Activated naive CD4-positive, alpha-beta T cell treated with anti-CD3 and anti-CD28 coated beads, Interleukin-2, amount 50 U/mL, for 24 hours (primary cell): Measurements from ENCODE around the gene BLNK.
A peak's percentile ranks its signal among the peaks of the same experiment; 100 is the strongest.

Experiments used
- H3K27ac Mint-ChIP-seq: one replicate; pipeline ENCODE4 v1.8.0; 2021; ENCODE audit warnings: mild to moderate bottlenecking, mixed read lengths
- H3K27me3 Mint-ChIP-seq: one replicate; pipeline ENCODE4 v1.8.0; 2021; ENCODE audit warnings: mixed read lengths
- H3K36me3 Mint-ChIP-seq: one replicate; pipeline ENCODE4 v1.8.0; 2021; ENCODE audit warnings: mixed read lengths
- H3K4me1 Mint-ChIP-seq: one replicate; pipeline ENCODE4 v1.8.0; 2021; ENCODE audit warnings: mixed read lengths
- H3K4me3 Mint-ChIP-seq: one replicate; pipeline ENCODE4 v1.8.0; 2021; ENCODE audit warnings: mild to moderate bottlenecking, mixed read lengths
- H3K9me3 Mint-ChIP-seq: one replicate; pipeline ENCODE4 v1.8.0; 2021; ENCODE audit warnings: mixed read lengths

The BLNK gene

DNA sequence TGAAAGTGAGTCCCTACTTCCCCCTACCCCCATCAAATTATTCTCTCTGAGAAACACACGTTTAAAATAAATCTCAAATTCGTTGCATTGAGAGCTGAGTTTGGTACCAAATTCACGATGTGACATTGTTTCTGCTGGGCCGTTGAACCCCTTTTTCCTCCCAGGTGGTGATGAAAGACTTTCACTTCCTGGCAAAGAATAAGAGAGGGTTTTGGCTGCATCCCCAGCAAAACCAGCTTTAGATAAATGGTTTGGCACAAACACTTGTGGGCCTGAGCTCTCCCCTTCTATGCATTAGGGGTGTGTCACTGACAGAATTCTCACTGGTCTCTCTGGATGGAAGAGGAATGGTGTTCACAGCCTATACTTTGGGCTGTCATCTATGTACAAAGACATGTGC lies 24.1 kb upstream of the BLNK start:
- H3K4me3 Mint-ChIP-seq = no peak overlapping the region
- H3K27ac Mint-ChIP-seq = peak overlapping the region; percentile 48

DNA sequence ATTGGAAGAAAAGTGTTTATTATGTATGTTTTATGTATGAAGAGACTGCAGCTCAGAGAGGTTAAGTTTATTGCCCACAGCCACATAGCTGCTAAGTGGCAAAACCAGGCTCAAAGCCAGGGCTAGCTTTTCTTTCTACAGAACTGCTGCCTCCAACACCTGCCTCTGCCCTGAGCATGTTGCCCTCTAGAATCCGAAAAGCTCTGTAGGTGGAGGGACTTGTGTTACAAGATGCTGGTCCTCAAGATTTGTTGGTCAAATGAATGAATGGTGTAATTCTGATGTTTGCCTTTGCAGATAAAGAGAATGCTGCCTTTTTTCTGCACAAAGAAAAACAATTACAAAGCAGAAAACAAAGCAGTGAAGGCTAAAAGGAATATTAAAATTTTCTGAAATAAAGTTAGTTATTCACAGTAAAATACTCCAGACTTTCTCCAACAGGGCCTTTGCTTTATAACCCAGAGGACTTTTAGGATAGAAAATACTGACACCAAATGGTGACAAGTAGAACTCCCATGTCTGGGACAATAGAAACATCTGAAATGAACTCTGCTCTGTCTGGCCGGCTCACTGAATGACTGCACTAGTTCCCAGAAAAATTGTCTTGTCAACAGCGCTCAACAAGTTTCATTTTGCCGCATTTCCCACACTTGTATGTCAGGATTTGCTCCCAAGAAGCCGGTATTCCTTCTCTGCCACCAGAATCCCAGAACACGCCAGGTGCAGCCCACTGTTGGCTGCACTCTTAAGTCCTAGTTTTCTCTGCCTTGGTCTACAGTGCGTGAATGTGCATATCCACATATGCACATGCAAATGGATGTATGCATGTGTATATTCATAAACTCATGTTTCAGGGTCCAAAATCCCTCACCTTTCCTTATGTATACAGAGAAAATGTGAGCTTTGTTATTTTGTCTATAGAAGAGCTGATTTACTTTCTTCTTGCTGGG lies 21.9 kb upstream of the BLNK start:
- no peak overlapping the region for H3K27ac Mint-ChIP-seq
- no peaks in the 10 kb centered on the region for H3K9me3 Mint-ChIP-seq
- H3K27me3 Mint-ChIP-seq = no peaks in the 10 kb centered on the region
- peaks cover 45% of the 10 kb centered on the region for H3K4me1 Mint-ChIP-seq
- no peak overlapping the region for H3K4me3 Mint-ChIP-seq
- no peaks in the 10 kb centered on the region for H3K36me3 Mint-ChIP-seq

More for the DNA sequence above, 24.1 kb upstream of the BLNK start:
- Mint-ChIP-seq H3K9me3 (no peaks in the 10 kb centered on the region), H3K36me3 (no peaks in the 10 kb centered on the region), H3K4me1 (peaks cover 63% of the 10 kb centered on the region), H3K27me3 (no peaks in the 10 kb centered on the region)

DNA sequence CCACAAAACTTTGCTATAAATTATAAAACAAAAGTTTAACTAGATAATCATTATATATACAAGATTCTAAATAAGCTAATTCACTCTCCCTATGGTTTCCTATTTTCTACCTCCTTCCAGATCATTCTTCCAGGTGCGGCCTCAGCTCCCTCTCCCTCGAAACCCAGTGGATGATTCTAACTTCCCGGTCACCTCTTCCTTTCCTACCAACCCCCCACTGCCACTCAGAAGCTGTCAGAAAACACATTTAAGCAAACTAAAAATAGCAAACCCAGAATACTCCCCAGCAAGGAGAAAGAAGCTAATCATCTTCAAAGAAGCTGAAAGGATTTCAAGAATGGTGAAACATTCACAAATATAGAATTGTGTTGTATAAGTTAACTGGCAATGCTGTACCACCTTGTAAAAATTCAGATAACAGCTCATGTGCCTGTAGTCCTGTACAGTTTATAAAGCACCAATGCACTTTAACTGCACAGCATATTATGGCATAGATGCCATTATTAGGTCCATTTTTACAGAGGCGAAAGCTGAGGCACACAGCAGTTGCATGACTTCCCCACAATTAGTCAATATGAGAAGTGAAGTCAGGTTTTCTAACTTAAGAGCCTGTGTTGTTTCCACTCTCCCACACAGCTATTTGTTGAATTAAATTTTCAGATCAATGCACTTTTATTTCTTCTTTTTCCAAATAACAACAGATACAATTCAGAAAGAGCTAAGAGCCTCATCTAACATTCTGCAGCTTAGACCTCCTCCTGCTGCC lies 19.2 kb upstream of the BLNK start:
- H3K27ac Mint-ChIP-seq = no peak overlapping the region
- no peak overlapping the region for H3K4me3 Mint-ChIP-seq
- peaks cover 33% of the 10 kb centered on the region for H3K4me1 Mint-ChIP-seq
- H3K9me3 Mint-ChIP-seq = no peaks in the 10 kb centered on the region
- no peaks in the 10 kb centered on the region for H3K27me3 Mint-ChIP-seq
- no peaks in the 10 kb centered on the region for H3K36me3 Mint-ChIP-seq

DNA sequence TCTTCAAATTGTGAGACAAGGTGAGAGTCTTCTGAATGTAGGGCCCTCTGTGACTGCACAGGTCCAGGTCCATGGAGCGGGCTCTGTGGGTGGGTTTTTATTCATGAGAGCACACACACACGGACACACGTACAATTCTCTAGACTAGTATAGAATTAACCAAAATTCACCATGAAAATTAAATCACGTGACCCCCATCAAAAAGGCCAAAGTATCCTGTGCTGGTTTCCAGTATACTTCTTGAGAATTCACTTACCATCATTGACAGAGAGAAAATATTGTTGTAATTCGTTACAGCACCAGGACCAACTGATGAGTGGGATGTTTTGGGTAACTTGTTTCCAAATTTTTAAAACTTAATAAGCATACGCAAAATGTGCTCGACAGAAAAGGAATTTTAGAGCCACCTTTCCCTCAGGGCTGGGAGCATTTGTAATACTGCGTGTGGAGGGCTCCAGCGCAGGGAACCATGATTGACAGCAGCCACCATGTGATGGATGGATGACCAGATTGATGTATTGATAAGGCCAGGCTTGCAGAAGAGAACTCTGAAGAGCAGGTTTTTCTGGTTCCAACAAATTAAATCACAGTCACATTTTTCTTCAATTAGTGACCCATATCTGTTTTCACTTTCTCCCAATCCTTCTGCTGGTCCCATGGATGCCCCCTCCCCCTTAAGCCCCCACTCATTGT lies 18.0 kb upstream of the BLNK start:
- Mint-ChIP-seq H3K27ac (no peak overlapping the region), H3K4me3 (no peak overlapping the region), H3K36me3 (no peaks in the 10 kb centered on the region), H3K4me1 (peaks cover 25% of the 10 kb centered on the region), H3K27me3 (no peaks in the 10 kb centered on the region), H3K9me3 (no peaks in the 10 kb centered on the region)

DNA sequence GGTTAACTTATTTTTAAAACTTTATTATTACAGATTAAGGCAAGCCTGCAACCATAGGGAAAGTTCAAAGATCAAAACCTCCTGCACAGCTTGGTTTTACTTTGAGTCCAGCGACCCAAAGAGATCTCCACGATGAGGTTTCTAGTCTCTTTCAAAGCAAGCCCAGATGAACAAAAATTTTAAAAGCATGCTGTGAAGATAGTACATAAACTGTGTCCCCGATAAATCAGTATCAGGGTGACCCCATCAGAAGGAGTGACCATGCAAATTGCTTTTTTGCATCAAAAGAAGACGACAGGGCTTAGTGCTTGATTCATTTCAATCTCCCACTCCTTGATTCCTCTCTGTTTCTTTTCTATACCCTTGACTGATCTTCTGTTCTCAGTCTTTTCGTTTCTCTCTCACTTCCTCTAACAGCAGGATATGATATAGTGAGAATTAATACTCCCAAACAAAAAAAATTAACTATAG lies 16.8 kb upstream of the BLNK start:
- no peaks in the 10 kb centered on the region for H3K27me3 Mint-ChIP-seq

DNA sequence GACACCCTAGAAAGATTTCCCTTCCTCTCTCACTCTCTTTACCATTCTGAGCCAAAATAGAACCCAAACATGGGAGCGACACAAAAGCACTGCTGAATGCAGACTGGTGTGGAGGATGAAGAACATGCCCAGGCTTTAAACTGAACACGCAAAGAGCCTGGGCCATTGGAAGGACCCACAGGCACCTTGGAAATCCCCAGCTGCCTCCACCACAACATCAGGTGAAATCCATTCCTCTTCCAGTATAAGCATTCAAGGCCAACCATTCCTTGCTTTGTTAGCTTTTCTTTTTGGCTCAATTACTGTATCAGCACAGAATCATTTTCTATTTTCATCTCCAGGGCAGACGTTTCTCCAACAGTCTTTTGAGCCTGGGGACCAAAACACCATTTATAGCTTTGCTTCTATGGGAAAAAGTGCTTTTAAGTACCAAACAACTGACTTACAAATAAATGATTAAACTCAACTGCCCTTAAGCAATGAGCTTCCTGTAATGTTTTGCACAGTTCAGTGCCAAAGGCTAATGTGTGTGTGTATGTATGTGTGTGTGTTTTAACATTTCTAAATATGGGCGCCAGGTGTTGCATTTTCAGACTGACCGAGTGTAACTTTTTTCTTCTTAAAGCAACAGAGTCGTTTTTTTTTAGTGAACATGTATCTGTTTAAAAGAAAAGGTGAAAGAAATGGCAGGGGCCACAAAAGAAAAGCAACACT lies 16.2 kb upstream of the BLNK start:
- Mint-ChIP-seq H3K27me3 (no peaks in the 10 kb centered on the region), H3K27ac (peak overlapping the region; percentile 26), H3K36me3 (no peaks in the 10 kb centered on the region), H3K9me3 (no peaks in the 10 kb centered on the region), H3K4me1 (peaks cover 21% of the 10 kb centered on the region), H3K4me3 (peak overlapping the region; percentile 47)

More for the DNA sequence above, 16.8 kb upstream of the BLNK start:
- Mint-ChIP-seq H3K36me3 (no peaks in the 10 kb centered on the region), H3K4me3 (peak overlapping the region; percentile 47), H3K4me1 (peaks cover 21% of the 10 kb centered on the region), H3K9me3 (no peaks in the 10 kb centered on the region), H3K27ac (no peak overlapping the region)

DNA sequence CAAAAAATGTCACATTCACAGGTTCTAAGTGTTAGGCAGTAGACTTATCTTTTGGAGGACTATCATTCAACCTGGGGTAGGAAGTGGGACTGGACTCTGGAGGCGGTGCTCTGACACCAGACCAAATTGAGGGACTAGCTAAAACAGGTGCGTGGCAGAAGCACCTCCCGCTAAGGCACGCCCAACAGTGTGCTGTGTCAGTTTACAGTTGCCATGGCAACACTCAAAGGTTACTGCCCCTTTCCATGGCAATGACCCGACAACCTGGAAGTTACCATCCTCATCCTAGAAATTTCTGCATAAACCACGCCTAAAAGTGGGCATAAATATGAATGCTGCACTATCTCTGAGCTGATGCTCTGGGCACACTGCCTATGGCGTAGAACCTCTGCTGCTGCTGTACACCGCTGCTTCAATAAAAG lies 14.0 kb upstream of the BLNK start:
- Mint-ChIP-seq H3K36me3 (no peaks in the 10 kb centered on the region), H3K4me1 (peaks cover 18% of the 10 kb centered on the region), H3K4me3 (no peak overlapping the region), H3K27ac (no peak overlapping the region), H3K27me3 (no peaks in the 10 kb centered on the region), H3K9me3 (no peaks in the 10 kb centered on the region)

DNA sequence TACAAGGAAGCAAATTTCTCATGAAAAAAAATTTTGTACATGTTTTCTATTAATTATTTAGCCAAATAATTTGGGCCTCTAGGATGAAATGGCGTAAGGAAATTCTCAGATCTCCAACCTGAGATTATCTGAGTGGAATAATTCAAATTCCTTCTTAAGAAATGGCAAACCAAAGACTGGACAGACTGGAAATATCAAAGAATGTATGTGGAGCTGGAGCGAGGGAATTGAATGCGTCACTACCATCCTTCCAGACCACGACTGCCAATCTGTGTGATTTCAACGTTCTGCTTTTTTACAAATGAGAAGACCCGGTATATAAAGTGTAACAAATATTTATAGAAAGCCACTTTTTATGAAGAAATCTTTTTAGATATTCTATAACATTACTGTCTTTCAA lies 12.4 kb upstream of the BLNK start:
- Mint-ChIP-seq H3K27ac (no peak overlapping the region), H3K4me1 (peaks cover 18% of the 10 kb centered on the region), H3K36me3 (no peaks in the 10 kb centered on the region), H3K9me3 (no peaks in the 10 kb centered on the region), H3K4me3 (no peak overlapping the region), H3K27me3 (no peaks in the 10 kb centered on the region)

DNA sequence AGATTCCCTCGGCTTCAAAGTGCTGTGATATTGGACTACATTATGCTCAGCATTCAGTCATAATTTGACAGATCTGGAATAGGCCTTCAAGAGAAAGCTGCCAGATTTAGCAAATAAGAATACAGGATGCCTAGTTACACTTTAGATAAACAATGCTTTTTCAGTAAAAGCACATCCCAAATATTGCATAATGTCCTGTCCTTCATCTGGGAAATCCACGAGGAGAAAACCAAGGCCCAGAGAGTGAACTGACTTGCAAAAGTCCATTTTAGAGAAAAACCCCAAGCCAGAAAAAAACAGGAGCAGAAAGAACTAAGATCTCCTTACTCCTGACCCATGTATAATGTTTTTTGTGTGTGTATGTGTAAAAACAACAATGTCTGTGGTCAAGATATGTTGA lies 12.0 kb upstream of the BLNK start:
- no peak overlapping the region for H3K27ac Mint-ChIP-seq
- no peaks in the 10 kb centered on the region for H3K27me3 Mint-ChIP-seq
- H3K36me3 Mint-ChIP-seq = no peaks in the 10 kb centered on the region
- H3K4me3 Mint-ChIP-seq = no peak overlapping the region
- no peaks in the 10 kb centered on the region for H3K9me3 Mint-ChIP-seq
- peaks cover 16% of the 10 kb centered on the region for H3K4me1 Mint-ChIP-seq

DNA sequence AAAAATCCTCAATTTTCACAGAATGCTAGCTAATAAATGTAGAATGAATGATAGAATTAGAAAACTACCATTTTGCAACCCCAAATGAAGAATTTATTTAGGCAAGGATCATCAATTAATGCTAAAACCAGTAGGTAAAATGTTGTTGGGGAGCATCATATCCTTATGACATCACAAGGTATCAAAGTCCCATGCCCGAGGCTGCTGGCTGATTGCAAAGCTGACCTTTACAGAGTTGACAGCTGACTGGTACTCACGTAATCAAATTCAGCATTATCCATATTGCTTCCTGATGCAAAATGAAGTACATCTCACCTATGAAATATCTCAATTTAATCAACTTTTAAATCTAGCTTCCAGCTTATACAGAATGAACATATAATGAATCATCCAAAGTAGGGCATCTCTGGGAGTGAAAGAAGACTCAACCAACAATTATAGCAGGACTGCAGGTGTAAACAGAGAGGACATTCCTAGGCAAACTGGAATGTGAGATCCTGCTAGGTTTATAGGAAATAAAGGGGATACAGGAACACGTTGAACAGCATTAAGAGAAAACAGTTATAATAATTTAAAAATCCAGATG lies 10.2 kb upstream of the BLNK start:
- Mint-ChIP-seq H3K27me3 (peaks cover 2% of the 10 kb centered on the region), H3K4me1 (no peaks in the 10 kb centered on the region), H3K9me3 (no peaks in the 10 kb centered on the region), H3K4me3 (no peak overlapping the region), H3K27ac (no peak overlapping the region), H3K36me3 (no peaks in the 10 kb centered on the region)

DNA sequence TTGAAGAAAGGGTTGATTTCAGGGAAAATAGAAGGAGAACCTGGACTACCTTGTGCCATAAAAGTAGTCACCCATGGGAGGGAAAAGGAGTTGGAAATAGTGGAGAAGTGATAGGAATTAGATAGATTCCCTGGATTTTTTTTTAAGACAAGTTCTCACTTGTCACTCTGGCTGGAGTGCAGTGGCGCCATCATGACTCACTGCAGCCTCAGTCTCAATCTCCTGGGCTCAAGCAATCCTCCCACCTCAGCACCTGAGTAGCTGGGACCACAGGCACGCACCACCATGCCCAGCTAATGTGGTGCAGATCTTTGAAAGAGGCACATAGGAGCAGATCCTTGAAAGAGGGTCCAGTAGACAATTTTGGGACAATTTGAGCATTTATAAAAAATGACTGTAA lies 9.5 kb upstream of the BLNK start:
- H3K4me3 Mint-ChIP-seq = no peak overlapping the region
- peaks cover 2% of the 10 kb centered on the region for H3K27me3 Mint-ChIP-seq
- no peaks in the 10 kb centered on the region for H3K36me3 Mint-ChIP-seq
- no peaks in the 10 kb centered on the region for H3K9me3 Mint-ChIP-seq
- no peak overlapping the region for H3K27ac Mint-ChIP-seq
- no peaks in the 10 kb centered on the region for H3K4me1 Mint-ChIP-seq

DNA sequence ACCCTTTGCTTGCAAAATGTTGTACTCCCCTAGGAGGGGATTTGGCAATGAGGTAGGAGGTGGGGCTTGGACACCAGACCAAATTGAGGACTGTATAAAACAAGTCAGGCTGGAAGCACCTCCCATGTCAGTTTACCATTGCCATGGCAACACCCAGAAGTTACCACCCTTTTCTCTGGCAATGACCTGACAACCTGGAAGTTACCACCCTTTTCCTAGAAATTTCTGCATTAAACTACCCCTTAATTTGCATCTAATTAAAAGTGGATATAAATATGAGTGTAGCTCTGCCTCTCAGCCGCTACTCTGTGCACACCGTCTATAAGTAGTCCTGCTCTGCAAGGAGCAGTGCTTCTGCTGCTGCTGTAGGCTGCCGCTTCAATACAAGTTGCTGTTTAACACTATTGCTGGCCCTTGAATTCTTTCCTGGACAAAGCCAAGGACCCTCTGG lies 7.8 kb upstream of the BLNK start:
- Mint-ChIP-seq H3K36me3 (no peaks in the 10 kb centered on the region), H3K9me3 (no peaks in the 10 kb centered on the region), H3K4me3 (no peak overlapping the region), H3K27ac (no peak overlapping the region), H3K27me3 (peaks cover 2% of the 10 kb centered on the region), H3K4me1 (no peaks in the 10 kb centered on the region)

DNA sequence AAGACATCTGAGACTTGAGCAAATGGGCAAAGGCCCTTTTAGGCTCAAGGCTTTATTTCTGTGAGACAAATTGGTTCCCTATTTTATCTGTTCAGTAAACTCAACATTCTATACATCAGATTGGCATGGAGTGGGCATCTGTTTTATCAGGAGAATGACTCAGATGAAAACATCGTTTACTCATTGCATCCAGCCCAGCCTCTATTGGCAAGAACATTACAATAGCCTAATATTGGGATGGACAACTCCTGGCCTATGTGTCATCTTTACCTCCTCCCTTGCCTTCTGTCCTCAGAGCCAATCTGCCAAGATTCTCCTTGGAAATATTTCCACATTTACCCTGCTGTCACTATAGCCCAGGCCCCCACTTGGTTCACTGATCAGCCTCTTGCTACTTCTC lies 5.5 kb upstream of the BLNK start:
- Mint-ChIP-seq H3K27me3 (peaks cover 2% of the 10 kb centered on the region), H3K36me3 (no peaks in the 10 kb centered on the region), H3K4me3 (no peak overlapping the region), H3K4me1 (no peaks in the 10 kb centered on the region), H3K9me3 (no peaks in the 10 kb centered on the region), H3K27ac (no peak overlapping the region)

DNA sequence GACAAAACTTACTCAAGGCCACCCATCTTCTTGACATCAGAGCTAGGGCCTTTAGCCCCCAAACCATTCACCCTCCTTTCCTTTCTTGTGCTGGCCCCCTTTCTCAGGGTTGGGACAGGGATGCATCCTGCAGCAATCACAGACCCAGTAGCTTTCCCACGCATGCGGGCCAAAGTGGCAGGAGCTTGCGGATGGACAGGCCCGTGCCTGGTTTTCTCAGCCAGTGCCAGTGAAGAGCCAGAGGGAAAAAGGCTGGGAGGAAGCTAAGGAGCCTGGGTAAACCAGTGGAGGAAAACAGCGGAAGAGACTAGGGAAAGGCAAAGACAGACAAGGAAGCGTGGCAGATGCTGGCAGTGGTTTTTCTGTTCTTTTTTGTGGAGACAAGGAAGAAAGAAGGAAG lies 5.1 kb upstream of the BLNK start:
- H3K4me3 Mint-ChIP-seq = no peak overlapping the region
- no peaks in the 10 kb centered on the region for H3K9me3 Mint-ChIP-seq
- no peaks in the 10 kb centered on the region for H3K4me1 Mint-ChIP-seq
- H3K27ac Mint-ChIP-seq = no peak overlapping the region
- no peaks in the 10 kb centered on the region for H3K36me3 Mint-ChIP-seq
- peaks cover 2% of the 10 kb centered on the region for H3K27me3 Mint-ChIP-seq
